Chondrocyte (in vitro differentiated cells): ENCODE measurements around the gene SIX2. TPM values are rescaled to one million over a fixed set of nuclear protein-coding genes. Genes with fewer than 3 reads are reported as not detected.
A peak's percentile ranks its signal among the peaks of the same experiment; 100 is the strongest.

Source experiments
- DNase-seq: peaks from one replicate; pipeline ENCODE4 v3.0.0; 2021; ENCODE audit warnings: mixed read lengths, low spot score
- H3K27ac Mint-ChIP-seq: one replicate; pipeline ENCODE4 v1.8.0; 2021; ENCODE audit warnings: mild to moderate bottlenecking, moderate library complexity, mixed read lengths; ENCODE audit not compliant: unreplicated experiment
- H3K27me3 Mint-ChIP-seq: 2 replicates; pipeline ENCODE4 v1.8.0; 2021; ENCODE audit warnings: low read depth, mixed read lengths
- H3K36me3 Mint-ChIP-seq: 2 replicates; pipeline ENCODE4 v1.8.0; 2021; ENCODE audit warnings: low read depth, mixed read lengths
- H3K4me1 Mint-ChIP-seq: 2 replicates; pipeline ENCODE4 v1.8.0; 2021; ENCODE audit warnings: low read depth, mild to moderate bottlenecking, mixed read lengths
- H3K4me3 Mint-ChIP-seq: one replicate; pipeline ENCODE4 v1.8.0; 2021; ENCODE audit warnings: mild to moderate bottlenecking, moderate library complexity, mixed read lengths; ENCODE audit not compliant: unreplicated experiment
- H3K9me3 Mint-ChIP-seq: 2 replicates; pipeline ENCODE4 v1.8.0; 2021; ENCODE audit warnings: low read depth, mixed read lengths
- total RNA-seq: library from RNA; stranded (reverse); gene quantifications from 3 replicates; pipeline ENCODE4 v1.2.1, GENCODE V29; 2021
- TF ChIP-seq, protein P1 (sequence below): fragments of 200-600 bp; sonication (generic); IDR thresholded peaks from 2 replicates; pipeline ENCODE4 v1.5.0; 2021; ENCODE audit warnings: antibody characterized with exemption, mild to moderate bottlenecking, moderate library complexity

The SIX2 gene
- total RNA-seq, 1 donor from 2014 or later: 35.0 TPM

GRCh38 chr2:45010702-45011012, 1.4 kb upstream of the SIX2 start:
- DNase-seq: no peak
- TF ChIP-seq, protein P1, sequence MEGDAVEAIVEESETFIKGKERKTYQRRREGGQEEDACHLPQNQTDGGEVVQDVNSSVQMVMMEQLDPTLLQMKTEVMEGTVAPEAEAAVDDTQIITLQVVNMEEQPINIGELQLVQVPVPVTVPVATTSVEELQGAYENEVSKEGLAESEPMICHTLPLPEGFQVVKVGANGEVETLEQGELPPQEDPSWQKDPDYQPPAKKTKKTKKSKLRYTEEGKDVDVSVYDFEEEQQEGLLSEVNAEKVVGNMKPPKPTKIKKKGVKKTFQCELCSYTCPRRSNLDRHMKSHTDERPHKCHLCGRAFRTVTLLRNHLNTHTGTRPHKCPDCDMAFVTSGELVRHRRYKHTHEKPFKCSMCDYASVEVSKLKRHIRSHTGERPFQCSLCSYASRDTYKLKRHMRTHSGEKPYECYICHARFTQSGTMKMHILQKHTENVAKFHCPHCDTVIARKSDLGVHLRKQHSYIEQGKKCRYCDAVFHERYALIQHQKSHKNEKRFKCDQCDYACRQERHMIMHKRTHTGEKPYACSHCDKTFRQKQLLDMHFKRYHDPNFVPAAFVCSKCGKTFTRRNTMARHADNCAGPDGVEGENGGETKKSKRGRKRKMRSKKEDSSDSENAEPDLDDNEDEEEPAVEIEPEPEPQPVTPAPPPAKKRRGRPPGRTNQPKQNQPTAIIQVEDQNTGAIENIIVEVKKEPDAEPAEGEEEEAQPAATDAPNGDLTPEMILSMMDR: no peak
- H3K4me3 Mint-ChIP-seq: peak overlapping the region; percentile 83
- H3K9me3 Mint-ChIP-seq: no peaks in the 10 kb centered on the region
- H3K36me3 Mint-ChIP-seq: peaks cover 6% of the 10 kb centered on the region
- H3K27me3 Mint-ChIP-seq: no peaks in the 10 kb centered on the region
- peaks cover 59% of the 10 kb centered on the region for H3K4me1 Mint-ChIP-seq
- peak overlapping the region; percentile 93 for H3K27ac Mint-ChIP-seq

DNA sequence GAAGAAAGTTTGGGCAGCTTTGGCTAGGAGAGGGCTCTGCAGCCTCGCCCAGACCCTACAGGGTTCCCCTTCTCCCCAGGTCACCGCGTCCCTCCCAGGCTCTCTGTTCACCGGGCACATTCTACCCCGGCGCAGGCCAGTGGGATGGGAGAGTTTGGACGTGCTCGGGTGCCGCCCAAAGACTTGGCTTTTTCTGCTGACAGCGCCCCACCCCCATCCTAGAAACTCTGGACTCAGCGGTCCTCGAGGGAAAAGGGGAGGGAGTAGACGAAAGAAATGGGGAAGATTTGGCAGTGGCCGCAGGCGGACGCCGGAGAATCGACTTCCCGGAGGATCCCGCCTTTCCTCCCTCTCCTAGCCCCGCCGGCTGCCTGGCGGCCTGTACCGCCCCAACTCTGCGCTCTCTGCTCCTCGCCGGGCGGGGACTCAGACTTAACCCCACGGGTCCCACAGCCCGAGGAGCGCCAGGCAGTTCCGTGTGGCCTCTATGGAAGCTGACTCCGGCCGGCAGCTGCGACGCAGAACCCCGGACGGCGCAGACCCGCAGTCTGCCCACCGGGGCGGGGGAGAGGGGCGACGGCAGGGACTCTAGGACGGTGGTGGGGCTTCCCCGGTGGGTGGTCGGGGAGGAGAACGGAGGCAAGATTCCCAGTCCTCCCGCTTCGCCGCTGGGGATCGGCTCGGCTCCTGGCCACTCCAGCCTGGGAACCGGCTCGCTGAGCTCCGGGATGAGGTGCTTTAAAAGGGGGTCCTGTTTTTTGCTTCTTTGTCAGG, 863 bp upstream of the SIX2 start:
- no peaks in the 10 kb centered on the region for H3K9me3 Mint-ChIP-seq
- TF ChIP-seq, protein P1: peak; percentile 9
- H3K36me3 Mint-ChIP-seq: peaks cover 10% of the 10 kb centered on the region
- peak overlapping the region; percentile 83 for H3K4me3 Mint-ChIP-seq
- H3K4me1 Mint-ChIP-seq: peaks cover 64% of the 10 kb centered on the region
- no peaks in the 10 kb centered on the region for H3K27me3 Mint-ChIP-seq
- peak; percentile 97 for DNase-seq
- peak overlapping the region; percentile 93 for H3K27ac Mint-ChIP-seq

DNA sequence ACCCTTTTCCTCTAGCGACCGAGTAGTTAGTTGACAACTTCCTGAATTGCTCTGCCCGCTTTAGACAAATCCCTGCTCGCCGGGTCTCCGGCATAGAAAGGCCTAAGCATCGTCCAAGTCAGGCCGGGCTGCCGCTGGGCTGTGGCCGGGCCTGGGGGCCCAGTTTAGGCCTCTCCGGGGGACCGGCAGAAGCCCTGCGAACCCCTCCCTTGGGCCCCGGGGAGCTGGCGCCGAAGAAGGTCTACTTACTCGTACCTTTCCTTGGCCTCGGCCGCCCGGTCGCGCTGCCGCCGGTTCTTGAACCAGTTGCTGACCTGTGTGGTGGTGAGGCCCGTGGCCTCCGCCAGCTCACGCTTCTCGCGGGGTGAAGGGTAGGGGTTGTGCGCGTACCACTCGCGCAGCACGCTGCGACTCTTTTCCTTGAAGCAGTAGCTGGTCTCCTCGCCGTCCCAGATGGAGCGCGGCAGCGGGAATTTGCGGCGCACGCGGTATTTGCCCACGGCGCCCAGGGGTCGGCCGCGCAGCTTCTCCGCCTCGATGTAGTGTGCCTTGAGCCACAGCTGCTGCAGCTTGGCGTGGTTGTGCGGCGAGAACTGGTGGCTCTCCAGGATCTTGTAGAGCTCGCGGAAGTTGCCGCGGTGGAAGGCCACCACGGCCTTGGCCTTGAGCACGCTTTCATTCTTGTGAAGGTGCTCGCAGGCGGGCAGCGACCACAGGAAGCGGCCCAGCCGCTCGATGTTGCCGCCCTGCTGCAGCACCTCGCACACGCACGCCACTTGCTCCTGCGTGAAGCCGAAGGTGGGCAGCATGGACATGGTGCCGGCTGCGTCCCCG, 739 bp downstream of the SIX2 start:
- no peak for DNase-seq
- Mint-ChIP-seq H3K9me3 (no peaks in the 10 kb centered on the region), H3K27ac (peak overlapping the region; percentile 79), H3K4me1 (peaks cover 60% of the 10 kb centered on the region), H3K27me3 (no peaks in the 10 kb centered on the region), H3K4me3 (peak overlapping the region; percentile 91), H3K36me3 (peaks cover 13% of the 10 kb centered on the region)
- TF ChIP-seq, protein P1: peak; percentile 41

DNA sequence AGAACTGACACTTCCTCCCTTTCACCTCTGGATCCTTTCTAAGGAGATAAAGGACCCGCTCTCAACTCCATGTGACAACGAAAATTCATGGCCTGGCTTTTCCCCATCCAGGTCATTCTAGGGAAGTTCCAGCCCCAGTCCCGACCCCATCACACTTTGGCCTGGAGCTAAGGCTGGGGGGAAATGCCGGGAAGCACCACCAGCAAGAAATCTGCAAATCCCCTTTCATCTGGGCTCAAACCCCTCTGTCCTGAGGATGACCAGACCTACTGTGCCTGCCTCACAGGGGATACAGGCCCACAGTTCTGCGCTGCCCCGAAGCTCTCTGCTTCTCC, 1.3 kb downstream of the SIX2 start:
- H3K27ac Mint-ChIP-seq: peak overlapping the region; percentile 79
- peaks cover 19% of the 10 kb centered on the region for H3K36me3 Mint-ChIP-seq
- H3K27me3 Mint-ChIP-seq: no peaks in the 10 kb centered on the region
- peak overlapping the region; percentile 91 for H3K4me3 Mint-ChIP-seq
- TF ChIP-seq, protein P1: no peak
- H3K9me3 Mint-ChIP-seq: no peaks in the 10 kb centered on the region
- peaks cover 59% of the 10 kb centered on the region for H3K4me1 Mint-ChIP-seq
- DNase-seq: no peak

- no peaks in the 10 kb centered on the region for H3K27me3 Mint-ChIP-seq
- H3K4me1 Mint-ChIP-seq: peaks cover 56% of the 10 kb centered on the region
- H3K4me3 Mint-ChIP-seq: peak overlapping the region; percentile 91
Observed at GRCh38 chr2:45006942-45007287, 2.3 kb downstream of the SIX2 start.

More at GRCh38 chr2:45006942-45007287, 2.3 kb downstream of the SIX2 start:
- peak overlapping the region; percentile 79 for H3K27ac Mint-ChIP-seq
- peaks cover 20% of the 10 kb centered on the region for H3K36me3 Mint-ChIP-seq
- no peak for DNase-seq
- no peaks in the 10 kb centered on the region for H3K9me3 Mint-ChIP-seq
- TF ChIP-seq, protein P1: no peak
